T-helper 1 cell (primary cell): ENCODE results near the gene VIPR2.
A peak's percentile ranks its signal among the peaks of the same experiment; 100 is the strongest.
"Not testable (repeated sequence)": the region's sequence is repeated elsewhere in the genome, so short reads cannot be mapped to it uniquely, and the experiment has no call there.

Source experiments
- DNase-seq, 5 donors: peaks; one replicate each; pipeline ENCODE4 v3.0.0-alpha.2; 2012 to 2020

Gene VIPR2

DNA sequence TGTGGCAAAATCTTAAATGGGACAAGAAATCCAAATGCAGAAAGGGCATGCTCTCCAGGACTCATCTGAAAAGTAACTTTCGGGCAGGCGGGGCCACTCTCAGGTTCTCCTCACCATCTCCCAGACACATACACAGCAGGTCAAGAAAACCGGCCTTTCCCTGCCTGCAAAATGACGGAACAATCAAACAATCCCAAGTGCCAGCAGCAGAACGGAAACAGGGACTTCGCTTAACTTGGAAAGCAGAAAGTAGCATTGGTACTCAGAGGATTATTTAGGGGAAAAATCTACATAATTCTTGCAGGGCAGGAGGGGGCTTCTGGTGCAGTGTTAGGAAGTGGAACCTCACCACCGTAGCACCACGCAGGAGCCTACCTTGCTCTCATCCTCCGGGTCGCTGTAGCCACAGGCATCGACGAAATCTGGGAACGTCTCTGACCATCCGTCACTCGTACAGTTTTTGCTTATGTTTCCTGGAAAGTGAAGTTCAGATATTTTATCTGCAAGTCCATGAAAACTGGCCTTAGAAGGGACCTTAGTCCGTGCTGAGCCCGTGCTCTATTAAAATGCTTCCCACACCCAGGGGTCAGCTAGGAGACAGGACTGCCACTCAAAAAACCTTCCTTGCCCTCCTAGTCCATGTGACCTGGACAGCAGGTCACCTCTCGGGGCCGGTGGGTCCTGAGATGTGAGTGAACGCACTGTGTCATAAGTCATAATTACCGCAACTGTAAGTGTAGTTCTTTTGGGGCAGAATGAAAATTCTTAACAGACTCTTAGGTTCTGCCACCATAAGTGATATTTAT, 41.1 kb downstream of the VIPR2 start:
- DNase-seq: peak in 1 of 5 donors; percentile 2

DNA sequence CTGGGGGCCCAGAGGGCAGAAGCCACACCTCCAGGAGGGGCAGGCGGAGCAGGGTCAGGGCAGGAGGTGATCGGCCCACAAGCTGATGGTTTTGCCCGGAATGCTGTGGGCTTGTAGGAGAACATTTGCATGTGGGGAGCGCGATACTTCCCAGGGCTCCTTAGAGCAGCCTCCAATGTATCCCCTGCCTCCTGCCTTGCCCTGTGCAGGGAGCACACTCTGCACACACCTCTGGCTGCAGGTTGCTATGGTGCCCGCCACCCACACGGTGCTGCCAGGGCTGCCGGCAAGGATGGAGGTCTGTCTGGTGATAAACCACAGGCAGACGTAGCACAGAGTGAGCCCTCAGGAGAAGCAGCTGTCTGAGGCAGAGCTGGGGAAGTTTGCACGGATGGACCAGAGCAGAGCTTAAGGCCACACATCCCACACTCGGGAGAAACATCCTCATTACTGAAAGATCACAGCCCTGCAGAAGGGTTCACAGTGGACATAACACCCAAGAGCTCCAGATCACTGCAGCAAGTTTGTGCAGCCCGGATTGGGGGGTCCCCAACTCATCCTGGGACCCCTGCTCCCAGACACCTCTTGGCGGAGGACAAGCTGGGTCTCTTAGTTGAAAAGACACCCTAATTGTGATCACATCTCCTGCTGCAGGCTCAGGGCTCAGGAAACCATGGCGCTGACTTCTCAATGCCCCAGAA, 41.8 kb downstream of the VIPR2 start:
- peak in 1 of 5 donors; percentile 11 for DNase-seq

DNA sequence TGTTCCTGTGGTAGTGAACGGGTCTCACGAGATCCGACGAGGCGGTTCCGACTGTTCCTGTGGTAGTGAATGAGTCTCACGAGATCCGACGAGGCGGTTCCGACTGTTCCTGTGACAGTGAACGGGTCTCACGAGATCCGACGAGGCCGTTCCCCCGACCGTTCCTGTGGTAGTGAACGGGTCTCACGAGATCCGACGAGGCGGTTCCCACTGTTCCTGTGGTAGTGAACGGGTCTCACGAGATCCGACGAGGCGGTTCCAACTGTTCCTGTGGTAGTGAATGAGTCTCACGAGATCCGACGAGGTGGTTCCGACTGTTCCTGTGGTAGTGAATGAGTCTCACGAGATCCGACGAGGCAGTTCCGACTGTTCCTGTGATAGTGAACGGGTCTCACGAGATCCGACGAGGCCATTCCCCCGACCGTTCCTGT, 43.0 kb downstream of the VIPR2 start:
- DNase-seq: not testable (repeated sequence)

DNA sequence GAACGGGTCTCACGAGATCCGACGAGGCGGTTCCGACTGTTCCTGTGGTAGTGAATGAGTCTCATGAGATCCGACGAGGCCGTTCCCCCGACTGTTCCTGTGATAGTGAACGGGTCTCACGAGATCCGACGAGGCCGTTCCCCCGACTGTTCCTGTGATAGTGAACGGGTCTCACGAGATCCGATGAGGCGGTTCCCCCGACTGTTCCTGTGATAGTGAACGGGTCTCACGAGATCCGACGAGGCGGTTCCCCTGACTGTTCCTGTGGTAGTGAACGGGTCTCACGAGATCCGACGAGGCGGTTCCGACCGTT, 43.6 kb downstream of the VIPR2 start:
- DNase-seq: not testable (repeated sequence)

DNA sequence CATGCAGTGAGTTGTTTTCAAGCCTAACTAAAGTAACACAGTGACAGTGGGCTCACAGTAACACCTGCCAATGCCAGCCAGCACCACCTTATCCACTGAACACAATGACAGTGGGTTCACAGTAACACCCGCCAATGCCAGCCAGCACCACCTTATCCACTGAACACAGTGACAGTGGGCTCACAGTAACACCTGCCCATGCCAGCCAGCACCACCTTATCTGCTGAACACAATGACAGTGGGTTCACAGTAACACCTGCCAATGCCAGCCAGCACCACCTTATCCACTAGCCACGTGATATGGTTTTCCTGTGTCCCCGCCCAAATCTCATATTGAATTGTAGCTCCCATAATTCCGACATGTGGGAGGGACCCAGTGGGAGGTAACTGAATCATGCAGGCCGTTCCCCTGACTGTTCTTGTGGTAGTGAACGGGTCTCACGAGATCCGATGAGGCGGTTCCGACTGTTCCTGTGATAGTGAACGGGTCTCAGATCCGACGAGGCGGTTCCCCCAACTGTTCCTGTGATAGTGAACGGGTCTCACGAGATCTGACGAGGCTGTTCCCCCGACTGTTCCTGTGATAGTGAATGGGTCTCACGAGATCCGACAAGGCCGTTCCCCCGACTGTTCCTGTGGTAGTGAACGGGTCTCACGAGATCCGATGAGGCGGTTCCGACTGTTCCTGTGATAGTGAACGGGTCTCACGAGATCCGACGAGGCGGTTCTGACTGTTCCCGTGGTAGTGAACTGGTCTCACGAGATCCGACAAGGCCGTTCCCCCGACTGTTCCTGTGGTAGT, 44.2 kb downstream of the VIPR2 start:
- peak in 1 of 5 donors; percentile 2 for DNase-seq

DNA sequence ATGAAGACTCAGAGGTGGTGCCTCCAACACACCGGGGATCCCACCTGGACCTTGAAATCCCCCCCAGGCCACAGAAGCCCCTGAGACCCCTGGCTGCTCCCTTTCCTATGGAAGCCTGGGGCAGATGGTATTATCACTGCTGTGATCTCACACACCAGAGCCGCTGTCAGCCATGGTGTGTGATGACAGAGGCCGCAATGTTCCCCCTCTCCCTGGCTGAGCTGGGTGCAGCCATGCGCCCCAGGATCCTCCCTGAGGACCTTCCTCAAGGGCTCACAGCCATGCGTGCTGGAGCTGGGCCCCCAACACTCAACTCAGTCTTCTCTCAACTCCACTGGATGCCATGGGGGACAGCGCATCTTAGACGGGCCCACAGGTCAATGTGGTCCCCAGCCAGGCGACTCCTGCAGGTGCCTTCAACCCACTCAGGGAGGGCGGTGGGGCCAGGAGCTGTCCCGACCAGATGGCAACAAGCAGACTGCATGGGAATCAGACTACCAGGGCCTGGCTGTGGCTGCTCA, 44.9 kb downstream of the VIPR2 start:
- peak in 1 of 5 donors; percentile 7 for DNase-seq

DNA sequence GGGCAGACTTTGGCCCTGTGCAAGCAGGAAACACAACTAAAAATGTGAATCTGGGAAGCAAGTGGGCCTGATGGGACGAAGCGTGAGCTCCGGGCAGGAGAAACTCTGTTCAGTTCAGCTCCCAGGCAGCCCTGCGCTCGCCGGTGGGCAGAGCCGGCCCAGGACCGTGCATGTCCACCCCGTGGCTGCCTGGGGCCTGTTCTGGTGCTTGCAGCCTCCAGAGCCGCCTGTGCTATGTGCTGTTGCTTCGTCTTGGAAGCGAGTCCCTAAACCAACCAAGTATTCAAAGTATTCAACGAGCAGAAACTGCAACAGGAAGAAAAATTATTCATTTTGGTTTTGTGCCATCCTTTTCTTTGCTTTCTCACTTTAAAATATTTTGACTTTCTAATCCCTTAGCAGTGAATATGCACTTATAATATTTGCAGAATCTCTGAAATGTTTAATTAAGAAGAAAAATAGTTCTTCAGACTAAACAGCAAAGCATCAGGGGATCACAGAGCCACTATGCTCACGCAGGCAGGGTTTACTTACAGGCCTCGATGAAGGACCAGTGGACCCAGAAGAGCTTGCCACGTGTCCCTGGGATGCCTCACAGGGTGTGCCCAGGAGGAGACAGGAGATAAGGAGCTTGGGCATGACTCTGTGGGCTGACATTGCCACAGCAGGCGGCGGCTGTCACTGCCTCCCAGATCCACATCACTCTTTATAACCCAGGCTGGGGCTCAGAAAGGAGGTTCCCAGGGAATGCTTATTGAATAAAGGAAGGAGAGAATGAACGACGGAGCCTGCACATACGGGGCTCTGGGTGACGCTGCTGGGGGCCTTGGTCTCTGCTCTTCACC, 45.6 kb downstream of the VIPR2 start:
- peak in 1 of 5 donors; percentile 1 for DNase-seq

DNA sequence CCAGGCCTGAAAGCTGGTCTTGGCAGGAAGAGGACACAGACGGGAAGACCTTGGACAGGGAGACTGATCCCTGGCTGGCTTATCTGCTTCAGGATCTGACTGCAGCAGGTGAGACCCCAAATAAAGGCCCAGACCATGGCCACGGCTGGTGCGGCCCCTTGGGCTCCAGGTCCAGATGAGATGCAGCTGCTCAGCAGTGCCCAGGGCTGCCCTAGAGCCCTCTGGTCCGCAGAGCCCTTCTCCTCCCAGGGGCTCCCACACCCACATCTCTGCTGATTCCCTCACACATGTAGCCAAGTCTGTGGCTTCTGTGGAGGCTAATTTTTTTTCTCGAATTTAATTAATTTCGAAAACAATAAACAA, 46.3 kb downstream of the VIPR2 start:
- peak in 1 of 5 donors; percentile 1 for DNase-seq

DNA sequence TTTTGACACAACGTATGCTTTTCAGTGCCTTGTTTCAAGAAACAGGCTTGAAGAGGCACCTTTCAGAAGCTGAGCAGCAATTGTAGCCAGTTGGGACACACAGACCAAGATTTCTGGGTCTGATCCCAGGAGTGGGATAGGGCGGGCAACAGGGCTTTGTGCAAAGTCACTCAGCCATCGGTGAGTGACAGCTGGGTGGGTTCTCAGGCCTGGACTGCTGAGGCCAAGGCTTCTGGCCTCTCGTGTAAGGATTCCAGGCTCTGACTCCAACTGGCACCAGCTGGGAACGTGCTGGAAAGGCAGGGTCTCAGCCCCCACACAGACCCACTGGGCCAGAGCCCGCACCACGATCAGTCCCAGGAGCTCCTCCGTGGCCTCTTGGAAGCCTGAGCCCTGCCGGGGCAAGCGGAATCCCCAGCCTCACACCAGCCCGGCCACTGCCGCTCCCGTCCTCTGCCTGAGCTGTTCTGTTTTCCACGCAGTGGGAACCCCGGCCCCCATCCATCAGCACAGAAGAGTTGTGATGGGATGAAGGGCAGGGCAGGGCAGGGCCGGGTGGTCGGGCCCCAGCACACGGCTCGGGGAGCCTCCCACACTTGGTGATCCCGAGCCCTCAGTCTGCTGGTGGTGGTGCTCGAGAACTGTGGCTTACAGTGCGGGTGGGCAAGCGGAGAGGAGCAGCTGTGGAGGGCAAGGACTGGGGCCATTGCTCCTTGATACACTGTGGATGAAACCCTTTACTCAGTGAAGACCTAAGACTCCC, 46.8 kb downstream of the VIPR2 start:
- no peak for DNase-seq

DNA sequence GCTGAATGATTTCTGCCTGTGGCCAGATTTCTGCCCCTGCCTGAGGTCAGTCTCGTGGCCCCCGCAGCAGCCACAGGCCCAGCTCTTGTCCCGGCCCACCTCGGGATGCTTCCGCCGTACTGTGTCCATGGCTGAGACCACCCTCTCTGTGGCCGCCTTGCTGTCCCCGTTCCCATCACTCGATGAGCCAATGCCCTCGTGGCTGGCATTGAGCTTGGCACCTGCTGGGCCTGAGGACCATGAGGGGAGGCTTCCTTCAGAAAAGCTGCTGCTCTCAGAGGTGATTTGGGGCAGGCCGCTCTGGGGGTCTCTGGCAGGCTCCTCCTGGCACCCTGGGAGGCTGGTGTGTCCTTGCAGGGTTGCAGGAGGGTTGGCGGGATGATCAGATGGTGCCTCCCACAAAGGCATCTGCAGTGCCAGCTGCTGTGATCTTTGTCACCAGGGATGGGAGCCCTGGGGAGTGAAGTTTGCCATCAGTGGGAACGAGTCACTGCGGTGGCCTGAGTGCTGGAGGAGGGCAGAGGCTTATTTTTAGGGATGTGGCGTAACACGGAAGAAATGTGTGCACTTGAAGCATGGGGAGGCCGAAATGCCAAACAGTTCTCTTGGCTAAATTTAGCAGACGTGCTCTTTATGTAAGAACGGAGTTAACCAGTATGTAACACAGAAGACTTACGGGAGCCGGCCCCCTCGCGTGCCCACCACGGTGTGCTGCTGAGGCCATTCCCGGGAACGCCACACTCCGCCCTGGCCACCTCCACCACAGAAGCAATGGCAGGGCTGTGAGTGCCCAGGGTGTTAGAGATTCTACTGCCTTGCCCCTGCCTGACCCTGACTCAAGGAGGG, 47.7 kb downstream of the VIPR2 start:
- DNase-seq: no peak

DNA sequence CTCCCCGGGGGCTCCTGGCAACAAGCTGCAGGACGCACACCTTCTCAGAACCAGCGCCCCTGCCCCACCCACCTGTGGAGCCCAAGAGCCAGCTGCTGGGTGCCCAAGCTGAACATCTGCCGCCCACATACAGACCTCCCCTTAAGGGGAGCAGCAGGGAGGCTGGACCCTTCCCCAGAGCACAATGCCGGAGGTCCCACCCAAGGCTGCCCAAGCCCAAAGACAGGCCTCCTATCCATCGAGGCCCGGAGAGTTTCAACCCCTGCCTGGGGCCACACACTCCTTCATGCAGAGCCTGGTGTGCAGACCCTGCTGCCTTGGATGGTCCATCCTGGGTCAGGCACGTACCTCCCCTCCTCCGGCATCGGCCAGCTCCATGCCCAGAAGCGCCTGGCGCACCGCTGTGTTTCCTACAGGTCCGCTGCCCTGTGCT, 48.7 kb downstream of the VIPR2 start:
- no peak for DNase-seq

DNA sequence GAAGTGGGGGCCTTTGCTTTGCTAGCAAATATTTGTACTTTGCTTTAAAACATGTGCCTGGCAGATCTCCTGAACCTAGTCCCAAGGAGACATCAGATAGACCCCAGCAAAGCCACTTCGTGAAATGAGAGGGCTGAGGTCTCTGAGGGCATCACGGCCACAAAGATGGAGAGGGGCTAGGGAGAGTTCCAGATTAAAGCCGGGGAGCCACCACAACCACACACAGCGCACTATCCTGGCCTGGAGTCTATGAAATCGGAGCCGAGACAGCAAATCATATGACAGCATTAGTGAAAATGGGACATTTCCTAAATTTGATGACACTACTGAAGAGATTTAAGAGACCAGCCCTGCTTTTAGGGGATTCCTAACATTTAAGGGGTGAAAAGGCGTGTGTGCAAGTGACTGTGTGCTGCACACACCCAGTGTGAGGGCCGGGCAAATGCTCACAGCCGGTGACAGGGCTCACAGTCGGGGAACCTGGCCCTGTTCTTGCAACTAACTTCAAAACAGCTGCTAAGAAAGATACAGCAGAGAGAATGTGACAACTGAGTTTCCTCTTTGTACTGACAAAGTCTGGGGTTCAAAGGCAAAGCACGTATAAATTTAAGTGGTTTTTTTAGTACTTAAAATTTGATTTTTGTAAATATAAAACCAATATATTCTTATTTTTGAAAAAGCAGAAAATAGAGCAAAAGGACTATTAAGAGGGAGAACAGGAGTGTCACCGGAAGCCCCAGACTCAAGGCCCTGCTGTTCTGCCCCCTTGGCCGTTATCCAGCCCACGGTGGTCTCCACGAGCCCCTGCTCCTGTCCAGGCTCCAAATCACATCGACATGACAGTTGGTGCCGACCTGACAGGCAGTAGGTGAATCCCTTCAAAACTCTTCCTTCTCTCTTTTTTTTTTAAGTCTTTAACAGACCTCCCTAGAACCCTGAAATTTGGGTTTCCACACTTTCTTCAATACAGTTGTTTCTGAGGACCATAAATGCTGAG, 49.5 kb downstream of the VIPR2 start:
- no peak for DNase-seq

DNA sequence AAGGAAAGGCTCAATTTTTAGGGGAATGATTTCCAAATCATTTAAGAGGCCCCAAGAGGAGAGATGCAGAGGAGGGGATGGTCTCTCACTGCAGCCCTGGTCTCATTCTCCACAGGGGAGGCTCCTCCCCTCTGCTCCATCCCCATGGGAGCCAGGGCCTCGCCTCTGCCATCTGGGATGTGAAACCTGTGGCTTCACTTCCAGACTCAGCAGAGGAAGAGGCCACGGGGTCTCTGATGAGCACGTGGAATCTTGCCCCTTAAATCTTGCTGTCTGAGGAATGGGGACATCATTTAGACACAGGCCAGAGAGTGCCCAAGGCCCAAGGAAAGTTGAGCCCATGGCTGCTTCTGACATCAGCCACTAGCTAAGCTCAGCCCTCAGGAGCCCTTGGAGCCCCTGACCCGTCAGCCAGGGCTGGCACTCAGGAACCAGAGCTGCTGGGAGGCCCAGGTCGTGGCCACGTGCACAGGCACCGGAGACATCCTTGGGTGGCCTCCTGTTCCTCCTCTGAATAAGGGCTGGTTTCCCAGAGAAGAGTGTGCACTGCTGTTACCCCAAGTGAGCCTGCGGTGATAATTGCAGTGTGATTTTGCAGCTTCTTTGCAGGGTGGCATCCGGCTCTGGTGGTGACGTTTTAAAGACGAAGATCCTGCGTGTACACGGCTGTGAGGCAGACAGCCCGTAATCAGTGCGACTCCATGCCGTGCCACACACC, 50.5 kb downstream of the VIPR2 start:
- no peak for DNase-seq

DNA sequence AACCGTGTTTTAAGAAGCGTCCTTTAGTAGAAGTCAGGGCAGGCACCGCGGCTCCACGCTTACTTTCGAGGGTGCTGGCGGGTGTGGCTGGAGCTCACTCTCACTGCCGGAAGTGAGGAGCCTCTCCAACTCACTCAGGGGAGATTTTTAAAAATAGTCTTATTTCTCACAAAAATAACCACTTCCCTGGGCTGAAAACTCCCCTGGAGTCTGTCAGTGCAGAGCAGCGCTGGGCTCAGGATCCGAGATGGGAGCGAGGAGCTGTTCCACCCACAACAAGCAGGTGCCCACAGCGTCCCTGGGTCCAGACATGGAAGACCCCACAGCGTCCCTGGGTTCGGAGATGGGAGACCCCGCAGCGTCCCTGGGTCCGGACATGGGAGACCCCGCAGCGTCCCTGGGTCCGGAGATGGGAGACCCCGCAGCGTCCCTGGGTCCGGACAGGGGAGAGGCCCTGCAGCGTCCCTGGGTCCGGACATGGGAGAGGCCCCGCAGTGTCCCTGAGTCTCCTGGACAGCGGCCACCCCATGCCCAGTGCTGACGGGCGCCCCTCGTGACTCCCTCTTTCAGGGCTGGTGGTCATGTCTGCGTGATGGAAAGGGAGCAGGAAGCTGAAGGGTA, 51.2 kb downstream of the VIPR2 start:
- DNase-seq: no peak

DNA sequence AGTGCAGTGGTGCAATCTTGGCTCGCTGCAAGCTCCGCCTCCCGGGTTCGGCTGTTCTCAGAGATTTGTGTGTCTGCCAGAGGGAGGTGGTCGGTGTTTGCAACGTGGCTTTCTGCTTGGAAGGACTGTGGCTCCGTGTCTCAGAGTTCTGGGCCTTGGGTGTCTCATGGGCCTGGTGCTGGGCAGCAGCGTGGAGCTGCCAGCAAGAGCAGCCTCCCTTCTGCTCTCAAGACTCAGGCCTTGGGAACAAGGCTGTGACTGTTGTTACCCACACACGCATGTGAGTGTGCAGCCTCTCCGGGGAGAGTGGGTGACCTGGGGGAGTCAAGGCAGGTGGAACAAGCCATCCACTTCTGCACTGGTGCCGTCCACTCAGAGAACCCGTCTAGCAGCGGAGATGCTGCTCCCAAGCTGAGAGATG, 52.0 kb downstream of the VIPR2 start:
- no peak for DNase-seq

DNA sequence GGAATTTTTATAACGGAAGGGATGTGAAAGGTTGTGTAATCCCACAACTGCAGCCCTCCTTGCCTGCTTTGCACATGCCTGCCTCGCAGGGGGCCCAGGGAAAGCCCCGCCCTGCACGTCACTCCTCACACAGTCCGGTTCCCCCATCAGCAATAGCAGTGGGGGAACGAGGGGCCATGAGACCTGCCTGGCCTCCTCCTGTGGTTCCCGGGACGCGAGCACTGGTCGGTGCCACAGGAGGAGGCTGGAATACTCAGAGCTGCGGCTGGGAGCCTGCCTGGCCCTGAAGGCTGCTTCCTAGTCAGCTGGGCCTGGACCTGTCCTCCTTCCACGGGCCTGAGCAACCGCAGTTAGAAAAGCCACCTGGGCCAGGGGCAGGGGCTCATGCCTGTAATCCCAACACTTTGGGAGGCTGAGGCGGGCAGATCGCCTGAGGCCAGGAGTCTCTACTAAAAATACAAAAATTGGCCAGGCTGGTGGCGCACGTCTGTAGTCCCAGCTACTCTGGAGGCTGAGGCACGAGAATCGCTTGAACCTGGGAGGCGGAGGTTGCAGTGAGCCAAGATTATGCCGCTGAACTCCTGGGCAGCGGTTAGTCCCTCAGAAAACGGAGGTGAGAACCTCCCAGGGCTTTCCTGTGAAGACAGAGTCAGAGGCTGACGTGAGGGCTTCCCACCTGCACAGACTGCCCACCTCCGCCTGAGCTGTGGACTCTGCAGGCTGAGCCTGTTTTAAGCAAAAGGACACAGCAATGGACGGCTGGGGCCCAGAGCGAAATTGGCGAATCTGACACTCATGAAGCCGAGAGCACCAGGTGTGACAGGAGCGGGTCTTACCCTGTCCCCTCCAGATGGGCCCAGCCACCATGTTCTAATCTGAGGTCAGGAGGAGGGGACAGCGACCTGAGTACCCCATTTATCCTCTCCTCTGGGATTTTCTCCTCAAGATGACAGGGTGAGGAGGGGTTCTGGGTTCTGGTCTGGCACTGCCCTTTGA, 52.9 kb downstream of the VIPR2 start:
- DNase-seq: no peak

DNA sequence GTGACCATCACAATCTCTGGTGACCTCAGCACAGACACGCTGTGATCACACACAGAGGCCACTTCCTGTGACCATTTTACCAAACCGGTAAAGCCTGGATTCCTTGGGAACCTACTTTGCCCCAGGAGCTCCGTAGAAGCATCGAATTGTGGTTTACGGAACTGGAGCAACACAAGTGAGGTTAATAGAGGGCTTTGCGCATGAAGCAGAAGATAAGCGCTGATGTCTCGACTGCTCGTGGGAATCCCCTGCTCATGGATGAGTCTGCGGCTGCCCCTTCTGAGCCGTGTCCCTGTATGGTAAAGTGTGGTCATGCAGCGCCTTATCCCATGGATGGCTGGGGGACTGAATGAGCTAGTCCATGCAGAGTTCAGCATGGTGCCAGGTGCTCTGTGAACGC, 53.6 kb downstream of the VIPR2 start:
- no peak for DNase-seq
